ENCODE measurements around the gene IFT52. TPM values are rescaled to one million over a fixed set of nuclear protein-coding genes. Genes with fewer than 3 reads are reported as not detected.

The IFT52 gene
- total RNA-seq, 6 experiments from 2014 or later, result 29.1 to 37.9 (median 35.2) TPM

DNA sequence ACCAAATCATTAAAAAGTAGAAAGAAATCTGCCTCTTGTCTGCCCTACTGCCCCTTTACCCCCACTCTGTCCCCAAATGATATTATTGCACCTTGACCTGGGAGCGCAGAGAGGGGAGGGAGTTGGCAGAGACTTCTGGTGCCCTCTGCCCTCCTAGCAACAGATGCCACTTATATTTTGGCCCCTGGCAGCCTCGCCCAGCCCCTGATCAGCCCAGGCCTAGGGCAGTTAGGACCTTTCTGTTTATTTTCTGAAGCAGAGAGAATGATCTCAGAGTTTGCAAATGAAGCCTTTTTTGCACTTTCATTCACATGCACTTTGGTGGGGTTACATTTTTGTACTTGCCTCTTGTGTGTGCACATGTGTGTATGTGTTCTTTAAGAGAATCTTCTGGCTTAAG is 40.3 kb upstream of the IFT52 start:
- TF ChIP-seq, protein P1, sequence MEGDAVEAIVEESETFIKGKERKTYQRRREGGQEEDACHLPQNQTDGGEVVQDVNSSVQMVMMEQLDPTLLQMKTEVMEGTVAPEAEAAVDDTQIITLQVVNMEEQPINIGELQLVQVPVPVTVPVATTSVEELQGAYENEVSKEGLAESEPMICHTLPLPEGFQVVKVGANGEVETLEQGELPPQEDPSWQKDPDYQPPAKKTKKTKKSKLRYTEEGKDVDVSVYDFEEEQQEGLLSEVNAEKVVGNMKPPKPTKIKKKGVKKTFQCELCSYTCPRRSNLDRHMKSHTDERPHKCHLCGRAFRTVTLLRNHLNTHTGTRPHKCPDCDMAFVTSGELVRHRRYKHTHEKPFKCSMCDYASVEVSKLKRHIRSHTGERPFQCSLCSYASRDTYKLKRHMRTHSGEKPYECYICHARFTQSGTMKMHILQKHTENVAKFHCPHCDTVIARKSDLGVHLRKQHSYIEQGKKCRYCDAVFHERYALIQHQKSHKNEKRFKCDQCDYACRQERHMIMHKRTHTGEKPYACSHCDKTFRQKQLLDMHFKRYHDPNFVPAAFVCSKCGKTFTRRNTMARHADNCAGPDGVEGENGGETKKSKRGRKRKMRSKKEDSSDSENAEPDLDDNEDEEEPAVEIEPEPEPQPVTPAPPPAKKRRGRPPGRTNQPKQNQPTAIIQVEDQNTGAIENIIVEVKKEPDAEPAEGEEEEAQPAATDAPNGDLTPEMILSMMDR (IDR thresholded peaks at IDR 0.05), result no peak
- peaks cover 20% of the 10 kb centered on the region for H3K27me3 Mint-ChIP-seq (ENCODE audit: insufficient read depth)
- peaks cover 7% of the 10 kb centered on the region for H3K36me3 Mint-ChIP-seq (ENCODE audit: low read depth)
- peaks cover 5% of the 10 kb centered on the region; the same call in 1 of the 2 replicates for H3K4me1 Mint-ChIP-seq (ENCODE audit: low read depth)
- no peak overlapping the region for H3K27ac Mint-ChIP-seq
- H3K9me3 Mint-ChIP-seq, result peaks cover 9% of the 10 kb centered on the region
- no peak overlapping the region for H3K4me3 Mint-ChIP-seq
- DNase-seq, result no peak

DNA sequence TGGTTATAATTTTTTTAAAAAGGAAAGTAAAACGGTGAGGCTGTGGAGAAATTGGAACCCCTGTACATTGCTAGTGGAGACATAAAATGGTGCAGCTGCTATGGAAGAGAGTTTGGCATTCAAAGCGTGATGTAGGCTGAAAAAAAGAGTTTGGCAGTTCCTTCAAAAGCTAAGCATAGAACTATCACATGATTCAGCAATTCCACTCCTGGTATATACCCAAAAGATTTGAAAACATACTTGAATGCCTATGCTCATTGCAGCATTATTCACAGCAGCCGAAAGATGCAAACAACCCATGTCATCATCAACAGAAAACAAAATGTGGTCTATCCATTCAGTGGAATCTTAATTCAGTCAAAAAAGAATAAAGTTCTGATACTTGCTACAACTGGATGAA is 36.4 kb upstream of the IFT52 start:
- Mint-ChIP-seq H3K4me3 (no peak overlapping the region), H3K9me3 (no peaks in the 10 kb centered on the region), H3K27ac (no peak overlapping the region), H3K27me3 (ENCODE audit: insufficient read depth) (peaks cover 20% of the 10 kb centered on the region), H3K4me1 (ENCODE audit: low read depth) (peaks cover 11% of the 10 kb centered on the region; the same call in 1 of the 2 replicates), H3K36me3 (ENCODE audit: low read depth) (no peaks in the 10 kb centered on the region)
- TF ChIP-seq, protein P1 (IDR thresholded peaks at IDR 0.05), result no peak
- DNase-seq, result no peak

DNA sequence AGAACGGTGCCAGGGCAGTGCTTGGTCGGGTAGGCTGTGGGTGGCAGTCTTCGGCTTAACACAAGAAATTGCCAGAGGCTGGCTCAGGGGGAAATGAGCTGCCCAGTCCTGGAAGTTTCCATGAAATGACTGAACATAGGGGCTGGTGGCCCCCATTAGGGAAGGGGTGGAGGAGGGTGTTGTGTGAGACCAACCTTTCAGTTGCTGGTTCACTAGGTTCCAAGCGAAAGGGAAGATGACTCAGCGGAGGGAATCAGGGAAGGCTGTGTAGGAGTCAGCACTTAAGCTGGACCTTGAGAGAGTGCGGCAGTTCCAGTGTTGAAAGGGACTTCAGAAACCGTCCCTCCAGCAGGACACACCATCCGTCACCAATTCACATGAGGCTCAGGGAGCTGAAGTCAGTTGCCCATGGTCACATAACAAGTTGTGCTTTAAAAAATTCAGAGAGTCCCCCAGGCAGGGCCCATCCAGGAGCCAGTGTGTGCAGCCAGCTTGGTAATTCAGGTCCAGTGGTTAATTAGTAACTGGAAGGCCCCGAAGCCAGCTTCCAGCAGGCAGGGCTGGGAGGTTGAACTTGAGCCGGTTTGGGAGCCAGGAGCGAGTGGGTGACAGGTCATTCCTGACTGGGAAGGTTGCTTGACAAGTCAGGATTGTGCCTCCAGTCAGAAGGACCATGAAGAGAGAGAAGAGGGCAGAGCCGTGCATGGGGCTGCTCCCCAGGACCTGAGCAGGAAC is 32.2 kb upstream of the IFT52 start, which contains the start of gene SGK2:
SGK2 (plus strand) TSS at position 616 of the 735 bp plus-strand sequence. CDS start 7,469 bp downstream, outside the sequence.
- Mint-ChIP-seq H3K36me3 (ENCODE audit: low read depth) (no peaks in the 10 kb centered on the region), H3K9me3 (no peaks in the 10 kb centered on the region), H3K27ac (no peak within 1 kb of the TSS), H3K27me3 (ENCODE audit: insufficient read depth) (peaks cover 16% of the 10 kb centered on the region), H3K4me3 (no peak within 1 kb of the TSS), H3K4me1 (ENCODE audit: low read depth) (peaks cover 6% of the 10 kb centered on the region; the same call in 1 of the 2 replicates)
- TF ChIP-seq, protein P1 (IDR thresholded peaks at IDR 0.05), result no peak
- DNase-seq, result no peak

DNA sequence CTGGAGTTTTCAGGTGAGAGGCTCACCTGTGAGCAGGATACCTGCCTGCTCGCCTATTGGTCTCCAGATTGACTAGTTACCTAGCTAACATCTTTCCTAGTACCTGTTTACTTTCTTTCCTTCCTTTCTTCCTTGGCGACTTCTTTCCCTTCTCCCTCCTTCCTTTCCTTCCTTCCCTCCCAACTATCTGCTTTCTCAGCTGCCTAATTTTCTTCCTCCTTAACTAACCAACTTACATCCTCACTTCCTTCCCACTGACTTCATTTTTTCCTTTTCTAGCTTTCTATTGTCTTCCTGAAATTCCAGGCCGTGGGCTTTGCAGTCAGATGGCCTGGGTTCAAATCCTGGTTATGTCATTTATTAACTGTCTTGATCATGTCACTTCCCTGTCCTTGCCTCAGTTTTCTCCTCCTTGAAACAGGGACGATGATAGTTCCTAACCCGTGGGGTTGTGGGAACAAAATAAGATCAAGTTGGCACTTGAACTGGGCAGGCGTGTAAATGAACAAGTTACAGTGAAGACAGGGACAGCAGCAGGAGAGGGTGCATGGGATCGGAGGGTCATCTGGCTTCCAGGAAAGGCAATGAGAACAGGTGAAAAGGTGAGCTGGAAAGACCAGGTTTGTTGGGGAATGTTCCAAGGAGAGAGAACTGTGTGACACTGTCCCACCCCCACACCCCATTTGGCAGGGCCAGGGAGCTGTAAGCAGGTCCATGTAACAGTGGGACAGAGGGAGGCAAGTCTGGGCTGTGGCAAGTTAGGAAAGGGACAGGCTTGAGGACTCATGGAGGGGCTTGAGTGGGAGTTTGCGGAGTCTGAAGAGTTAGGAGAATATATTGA is 31.4 kb upstream of the IFT52 start:
- DNase-seq, result no peak
- Mint-ChIP-seq H3K36me3 (ENCODE audit: low read depth) (no peaks in the 10 kb centered on the region), H3K4me3 (no peak overlapping the region), H3K27me3 (ENCODE audit: insufficient read depth) (peaks cover 12% of the 10 kb centered on the region), H3K4me1 (ENCODE audit: low read depth) (peaks cover 6% of the 10 kb centered on the region; the same call in 1 of the 2 replicates), H3K27ac (no peak overlapping the region), H3K9me3 (no peaks in the 10 kb centered on the region)
- TF ChIP-seq, protein P1 (IDR thresholded peaks at IDR 0.05), result no peak

DNA sequence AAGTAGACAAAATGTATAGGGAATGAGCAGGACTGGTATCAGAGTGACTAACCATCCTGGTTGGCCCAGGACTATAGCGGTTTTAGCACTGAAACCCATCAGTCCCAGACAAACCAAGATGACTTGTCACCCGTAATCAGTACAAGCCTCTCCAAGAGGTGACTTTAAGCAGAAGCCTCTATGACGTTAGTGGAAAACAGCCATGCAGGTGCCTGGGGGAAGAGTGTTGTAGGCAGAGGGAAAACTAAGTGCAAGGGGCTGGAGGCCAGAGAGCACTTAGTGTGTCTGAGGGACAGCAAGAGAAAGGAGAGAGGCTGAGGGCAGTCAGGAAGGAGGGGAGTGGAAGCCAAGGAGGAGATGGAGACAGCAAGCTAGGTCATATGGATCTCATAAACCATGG is 29.8 kb upstream of the IFT52 start:
- Mint-ChIP-seq H3K27ac (no peak overlapping the region), H3K27me3 (ENCODE audit: insufficient read depth) (peaks cover 6% of the 10 kb centered on the region), H3K9me3 (no peaks in the 10 kb centered on the region), H3K4me3 (no peak overlapping the region), H3K36me3 (ENCODE audit: low read depth) (no peaks in the 10 kb centered on the region), H3K4me1 (ENCODE audit: low read depth) (peaks cover 6% of the 10 kb centered on the region; the same call in 1 of the 2 replicates)
- no peak for DNase-seq
- TF ChIP-seq, protein P1 (IDR thresholded peaks at IDR 0.05), result no peak

Measured in HFFc6 (cell line).